Activated CD4-positive, CD25-positive, alpha-beta regulatory T cell treated with anti-CD3 and anti-CD28 coated beads, Interleukin-2, amount 50 U/mL, for 24 hours (primary cell): ENCODE results near the gene GPR68.
"Not testable (repeated sequence)": the region's sequence is repeated elsewhere in the genome, so short reads cannot be mapped to it uniquely, and the experiment has no call there.

Source experiments
- ATAC-seq, 2 donors: fragments of 150-1000 bp; cut with Tn5 transposase; one replicate each; pipeline ENCODE4 v1.10.0; 2021; ENCODE audit warnings: mild to moderate bottlenecking in 1 of 2, moderate library complexity in 1 of 2

Gene GPR68

DNA sequence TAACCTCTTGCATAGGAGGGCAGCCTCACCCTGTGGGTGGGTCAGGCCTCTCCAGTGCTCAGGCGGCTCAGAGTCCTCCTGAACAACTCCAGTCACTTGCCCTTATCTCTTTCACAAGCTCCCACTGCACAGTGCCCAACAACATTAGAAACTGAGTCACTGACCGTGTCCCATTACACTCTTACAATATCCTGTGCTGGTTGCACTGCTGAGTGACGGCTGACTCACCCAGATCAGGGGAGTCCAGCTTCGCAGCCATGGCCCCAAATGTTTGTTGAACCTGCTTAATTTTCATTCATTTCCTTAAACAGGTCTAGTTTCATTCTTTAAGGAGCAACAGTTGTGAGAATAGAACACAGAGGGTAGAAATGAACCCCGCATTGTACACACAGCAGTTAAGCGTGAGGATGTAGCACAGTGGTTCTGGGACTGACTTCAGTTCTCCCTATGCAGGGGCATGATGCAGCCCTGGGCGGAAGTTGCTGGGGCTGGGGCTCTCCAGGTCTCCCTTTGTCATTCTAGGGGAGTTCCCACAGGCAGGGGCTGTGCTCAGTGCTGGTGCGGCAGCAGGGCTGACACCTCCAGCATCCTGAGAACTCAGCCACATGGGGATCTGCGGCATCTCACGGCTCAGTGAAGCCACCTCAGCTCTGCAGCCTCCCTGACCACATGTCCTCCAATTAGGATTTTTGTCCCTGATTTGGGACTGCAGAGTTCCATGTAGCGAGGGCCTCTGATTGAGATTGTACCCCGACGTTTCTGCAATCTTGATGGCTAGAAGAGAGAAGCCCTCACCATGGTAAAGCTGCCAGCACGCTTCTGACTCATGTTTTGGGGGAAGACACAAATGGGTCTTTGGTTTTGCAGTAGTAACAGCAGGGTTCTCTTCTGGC lies 16.1 kb downstream of the GPR68 start:
- peak; percentile 87 to 89 for ATAC-seq

DNA sequence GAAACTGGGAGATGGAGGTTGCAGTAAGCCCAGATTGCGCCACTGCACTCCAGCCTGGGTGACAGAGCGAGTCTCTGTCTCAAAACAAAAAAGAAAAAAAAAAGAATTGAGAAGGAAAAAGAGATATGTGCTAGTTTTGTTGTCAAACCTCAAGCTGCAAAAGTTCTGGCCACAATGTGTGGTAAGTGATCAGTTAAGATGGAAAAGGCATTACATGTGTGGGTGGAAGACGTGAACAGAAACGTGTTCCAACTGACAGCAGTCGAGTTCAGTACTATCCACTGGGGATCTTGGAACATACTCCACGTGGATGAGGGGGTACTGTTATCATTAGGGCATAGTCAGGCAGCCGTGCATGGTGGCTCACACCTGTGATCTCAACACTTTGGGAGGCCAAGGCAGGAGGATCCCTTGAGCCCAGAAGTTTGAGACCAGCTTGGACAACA lies 17.3 kb downstream of the GPR68 start:
- ATAC-seq, result no peak

DNA sequence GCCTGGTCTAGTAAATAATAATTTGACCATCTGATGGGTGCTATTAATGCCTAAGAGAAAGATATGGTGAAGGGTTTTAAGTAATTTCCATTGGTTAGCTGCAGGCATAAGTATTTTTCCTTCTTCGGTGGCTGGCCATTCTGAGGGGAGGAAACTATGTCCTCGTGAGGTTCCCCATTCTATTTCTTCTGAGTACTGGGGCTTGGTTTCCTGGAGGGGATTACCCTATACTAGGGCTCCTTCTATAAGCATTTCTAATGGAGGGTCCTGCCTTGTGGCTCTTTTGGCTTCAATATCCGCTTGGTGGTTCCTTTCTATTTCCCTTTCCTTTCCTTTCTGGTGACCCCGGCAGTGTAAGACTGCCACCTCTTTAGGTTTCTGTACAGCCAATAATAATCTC lies 18.1 kb downstream of the GPR68 start:
- ATAC-seq, result not testable (repeated sequence)

DNA sequence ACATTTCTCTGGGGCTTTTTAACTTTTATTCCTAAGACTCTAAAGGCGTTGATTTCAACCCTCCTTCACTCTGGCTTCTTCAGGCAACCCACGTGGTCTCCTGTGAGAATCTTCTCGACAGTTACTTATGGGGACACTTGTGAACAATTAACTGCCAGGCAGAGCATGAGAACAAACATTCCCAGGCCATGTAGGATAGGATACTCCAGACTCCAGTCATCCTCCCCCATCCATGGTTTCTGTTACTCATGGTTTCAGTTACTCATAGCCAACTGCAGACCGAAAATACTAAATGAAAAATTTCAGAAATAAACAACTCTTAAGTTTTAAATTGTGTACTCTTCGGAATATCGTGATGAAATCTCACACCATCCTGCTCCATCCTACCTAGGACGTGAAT lies 19.5 kb downstream of the GPR68 start:
- ATAC-seq, result no peak

DNA sequence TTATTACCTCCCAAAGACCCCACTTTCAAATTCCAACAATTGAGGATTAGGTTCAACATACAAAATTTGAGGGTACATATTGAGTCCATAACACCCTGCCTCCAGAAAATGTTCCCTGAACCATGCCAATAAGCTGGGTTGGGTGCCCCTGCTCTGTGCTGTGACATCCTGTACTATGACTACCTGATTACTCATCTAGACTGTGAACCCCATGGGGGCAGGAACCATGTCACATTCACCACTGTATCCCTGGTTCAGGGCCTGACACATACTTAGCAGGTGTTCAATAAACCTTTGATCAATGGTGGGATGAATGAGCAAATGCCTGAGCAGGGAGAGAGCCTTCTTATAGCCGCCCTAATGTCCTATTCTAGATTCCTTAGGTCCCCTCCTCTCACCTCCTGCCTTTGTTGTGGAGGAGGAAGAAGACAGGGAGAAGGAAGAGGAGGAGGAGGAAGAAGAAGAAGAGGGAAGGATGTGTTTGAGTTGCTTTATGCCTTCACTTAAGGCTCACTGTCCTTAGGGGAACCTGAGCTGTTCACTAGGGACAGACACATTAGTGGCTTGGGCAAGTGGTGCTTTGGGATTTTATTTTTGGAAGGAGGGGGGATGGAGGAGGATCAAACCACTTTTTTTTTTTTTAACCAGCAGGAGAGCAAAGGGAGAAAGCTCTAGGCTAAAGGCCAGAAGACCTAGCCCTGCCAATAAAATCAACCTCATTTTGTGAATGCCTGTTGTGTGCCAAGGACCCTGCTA lies 21.3 kb downstream of the GPR68 start:
- peak; percentile 89 to 92 for ATAC-seq

DNA sequence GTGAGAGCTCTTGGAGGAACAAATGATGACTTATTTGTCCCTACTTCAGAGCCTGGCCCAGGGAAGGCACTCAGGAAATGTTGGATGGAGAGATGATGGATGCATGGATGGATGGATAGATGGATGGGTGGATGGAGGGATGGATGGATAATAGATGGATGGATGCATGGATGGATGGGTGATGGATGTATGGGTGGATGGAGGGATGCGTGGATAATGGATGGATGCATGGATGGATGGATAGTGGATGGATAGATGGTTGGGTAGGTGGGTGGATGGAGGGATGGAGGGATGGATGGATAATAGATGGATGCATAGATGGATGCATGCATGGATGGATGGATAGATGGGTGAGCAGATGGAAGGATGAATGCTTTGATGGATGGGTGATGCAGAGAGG lies 23.2 kb downstream of the GPR68 start:
- ATAC-seq, result no peak

DNA sequence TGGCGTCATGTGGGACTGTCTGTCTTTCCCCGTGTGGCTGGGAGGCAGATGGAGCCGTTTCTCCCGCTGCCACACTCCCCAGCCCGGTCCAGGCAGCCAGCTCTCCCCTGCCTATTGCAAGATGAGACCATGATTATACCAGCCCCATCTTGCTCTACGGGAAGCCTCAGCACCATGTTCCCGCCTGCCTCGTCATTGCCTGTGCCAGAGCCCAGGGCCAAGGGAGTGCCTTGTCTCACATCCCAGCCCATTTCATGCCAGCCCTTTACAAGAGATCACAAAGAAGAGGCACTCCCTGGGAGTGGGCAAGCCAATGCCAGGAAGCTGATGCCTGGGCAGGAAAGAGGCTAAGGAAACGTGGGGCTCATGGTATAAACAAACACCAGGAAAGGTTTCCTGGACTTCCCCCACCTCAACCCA lies 23.9 kb downstream of the GPR68 start:
- ATAC-seq, result no peak

DNA sequence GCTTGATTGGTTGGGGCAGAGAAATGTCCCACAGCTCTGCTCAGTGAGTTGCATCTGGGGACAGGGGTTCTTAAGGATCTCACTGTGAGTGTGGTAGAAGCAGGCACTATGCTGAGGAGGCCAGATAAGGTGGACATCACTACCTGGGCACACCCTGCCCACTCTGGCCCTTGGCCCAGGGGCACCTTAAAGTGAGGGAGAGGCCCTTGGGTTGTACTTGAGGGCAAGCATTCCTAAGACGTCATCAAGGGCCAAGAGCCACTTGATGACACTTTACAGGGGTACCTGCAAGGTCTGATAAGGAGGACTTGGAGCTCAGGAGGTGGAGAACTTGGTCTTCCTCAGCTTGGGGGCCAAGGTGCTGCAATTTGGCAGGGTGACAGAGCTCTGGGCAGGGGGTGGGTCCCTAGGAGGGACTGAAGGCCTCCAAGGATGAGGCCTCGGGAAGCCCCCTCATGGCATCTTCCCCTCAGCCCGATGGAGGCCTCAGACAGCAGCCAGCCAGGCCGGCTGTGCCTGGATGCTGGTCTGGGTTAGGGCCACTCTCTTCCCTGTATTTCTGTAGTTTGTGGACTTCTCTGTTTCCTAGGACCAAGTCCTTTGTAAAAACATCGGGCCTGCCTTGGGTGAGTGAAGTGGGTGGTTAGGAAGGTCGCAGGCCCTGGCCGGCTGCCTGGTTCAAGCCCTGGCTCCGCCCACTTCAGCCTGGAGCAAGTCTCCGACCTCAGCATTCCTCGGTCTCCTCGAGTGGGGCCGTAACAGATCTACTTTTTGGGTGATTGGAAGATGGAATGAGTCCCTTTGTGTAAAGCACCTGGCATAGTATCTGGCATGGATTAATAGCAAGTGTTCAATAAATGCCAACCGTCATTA lies 24.8 kb downstream of the GPR68 start:
- no peak for ATAC-seq

DNA sequence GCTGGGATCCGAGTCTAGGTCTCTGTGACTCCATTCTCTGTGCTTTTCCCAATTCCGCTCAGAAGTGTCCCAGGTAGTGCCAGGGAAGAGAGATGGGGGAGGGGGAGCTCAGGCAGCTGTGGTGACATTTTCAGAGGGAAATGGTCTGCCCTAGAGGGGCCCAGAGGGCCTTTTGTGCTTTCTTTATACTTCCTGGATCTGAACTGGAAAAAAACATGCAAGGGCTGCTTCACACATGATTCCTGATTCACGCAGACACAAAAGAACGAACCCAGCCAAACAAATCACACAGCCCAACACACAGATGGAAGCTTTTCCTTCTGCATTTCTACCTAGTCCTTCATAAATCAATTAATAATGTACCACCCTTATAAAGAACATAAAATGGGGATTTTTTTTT lies 26.5 kb downstream of the GPR68 start:
- ATAC-seq, result no peak

DNA sequence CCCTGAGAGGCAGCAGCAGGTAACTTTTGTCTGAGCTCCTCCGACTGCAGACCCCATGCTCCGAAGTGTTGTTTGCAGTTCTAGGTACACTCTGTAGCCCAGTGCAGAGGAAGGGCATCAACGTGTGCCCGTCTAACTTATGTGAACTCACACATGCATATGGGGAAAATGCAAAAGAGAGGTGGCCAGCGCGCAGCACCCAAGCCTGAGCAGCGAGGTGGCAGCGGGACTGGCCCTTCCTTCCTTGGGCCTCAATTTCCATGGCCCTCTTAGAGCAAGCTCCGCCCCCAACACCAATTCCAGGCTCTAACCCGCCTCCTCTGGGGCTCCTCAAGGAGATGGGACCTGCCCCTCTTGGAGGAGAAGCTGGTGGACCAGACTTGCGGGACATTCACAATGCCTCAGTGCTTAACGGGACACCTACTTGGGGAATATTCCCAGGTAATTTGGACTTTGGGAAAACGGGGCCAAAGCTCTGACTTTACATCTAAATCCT lies 27.7 kb downstream of the GPR68 start:
- ATAC-seq, result no peak

DNA sequence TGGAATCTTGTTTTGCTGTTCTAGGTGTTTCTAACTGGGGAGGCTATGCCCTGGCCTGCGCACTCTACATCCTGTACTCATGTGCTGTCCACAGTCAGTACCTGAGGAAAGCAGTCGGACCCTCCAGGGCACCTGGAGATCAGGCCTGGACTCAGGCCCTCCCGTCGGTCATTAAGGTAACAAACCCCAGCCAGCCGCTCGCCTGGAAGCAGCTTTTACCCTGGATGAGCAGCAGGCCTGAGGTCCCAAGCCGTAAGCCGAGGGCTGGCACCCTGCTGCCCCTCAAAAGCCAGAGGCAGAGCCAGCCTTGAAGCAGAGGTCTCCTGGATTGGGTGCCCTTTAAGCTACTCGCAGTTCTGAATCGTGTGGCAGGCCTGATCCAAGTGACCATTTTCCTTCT lies 29.1 kb downstream of the GPR68 start:
- ATAC-seq, result no peak

DNA sequence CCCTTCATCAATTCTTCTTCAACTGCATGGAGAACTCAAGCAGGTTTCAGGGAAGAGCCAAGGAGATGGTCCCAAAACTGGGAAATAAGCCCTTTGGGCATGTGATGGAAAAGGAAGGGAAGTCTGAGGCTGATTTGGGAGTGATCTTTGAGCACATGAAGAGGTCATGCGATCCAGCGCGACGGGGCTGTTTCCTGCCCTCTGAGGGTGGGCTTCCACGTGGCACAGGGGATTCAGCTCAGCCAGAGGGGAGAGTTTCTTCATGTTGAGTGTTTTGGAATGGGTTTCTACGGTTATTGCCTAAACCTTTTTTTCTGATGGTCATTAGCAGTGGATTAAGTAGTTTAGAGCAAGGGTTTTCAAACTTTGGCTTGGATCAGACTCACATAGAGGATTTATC lies 30.2 kb downstream of the GPR68 start:
- no peak for ATAC-seq

DNA sequence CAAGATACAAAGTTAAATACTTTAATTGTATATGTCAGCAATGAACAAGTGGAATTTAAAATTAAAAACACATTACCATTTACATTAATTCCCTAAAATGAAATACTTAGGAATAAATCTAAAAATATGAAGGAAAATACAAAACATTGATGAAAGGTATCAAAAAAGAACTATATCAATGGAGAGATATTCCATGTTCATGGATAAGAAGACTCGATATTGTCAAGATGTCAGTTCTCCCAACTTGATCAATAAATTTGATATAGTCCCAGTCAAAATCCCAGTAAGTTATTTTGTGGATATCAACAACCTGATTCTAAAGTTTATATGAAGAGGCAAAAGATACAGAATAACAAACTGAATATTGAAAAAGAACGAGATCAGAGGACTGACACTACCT lies 33.5 kb downstream of the GPR68 start:
- ATAC-seq, result no peak

DNA sequence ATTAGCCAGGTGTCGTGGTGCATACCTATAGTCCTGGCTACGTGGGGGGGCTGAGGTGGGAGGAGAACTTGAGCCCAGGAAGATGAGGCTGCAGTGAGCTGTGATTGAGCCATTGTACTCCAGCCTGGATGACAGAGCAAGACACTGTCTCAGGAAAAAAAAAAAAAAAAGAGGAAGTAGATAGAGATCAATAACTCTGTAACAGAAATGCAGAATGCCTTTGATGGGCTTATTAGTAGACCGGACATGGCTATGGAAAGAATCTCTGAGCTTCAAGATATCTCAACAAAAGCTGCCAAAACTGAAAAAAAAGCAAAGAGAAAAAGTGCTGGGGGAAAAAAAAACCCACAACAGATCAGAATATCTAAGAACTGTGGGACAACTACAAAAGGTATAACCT lies 37.5 kb downstream of the GPR68 start:
- ATAC-seq, result no peak

DNA sequence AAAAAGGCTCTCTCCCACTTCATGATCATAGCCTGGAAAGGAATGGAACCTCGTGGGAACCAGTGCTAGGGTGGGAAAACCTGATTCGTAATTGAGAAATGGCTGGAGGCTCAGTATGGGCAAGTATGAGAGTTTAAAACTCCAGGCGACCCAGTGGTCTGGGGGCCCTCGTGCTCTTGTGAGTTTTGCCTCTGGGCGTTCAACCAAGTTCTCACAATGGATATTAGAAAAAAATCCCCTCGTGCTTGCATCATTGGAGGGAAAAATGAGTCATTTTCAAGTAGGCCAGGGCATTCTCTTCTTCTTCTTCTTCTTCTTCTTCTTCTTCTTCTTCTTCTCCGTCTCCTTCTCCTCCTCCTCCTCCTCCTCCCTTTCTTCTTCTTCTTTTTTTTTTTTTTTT lies 39.0 kb downstream of the GPR68 start:
- ATAC-seq, result peak in 1 of 2 donors; percentile 28

DNA sequence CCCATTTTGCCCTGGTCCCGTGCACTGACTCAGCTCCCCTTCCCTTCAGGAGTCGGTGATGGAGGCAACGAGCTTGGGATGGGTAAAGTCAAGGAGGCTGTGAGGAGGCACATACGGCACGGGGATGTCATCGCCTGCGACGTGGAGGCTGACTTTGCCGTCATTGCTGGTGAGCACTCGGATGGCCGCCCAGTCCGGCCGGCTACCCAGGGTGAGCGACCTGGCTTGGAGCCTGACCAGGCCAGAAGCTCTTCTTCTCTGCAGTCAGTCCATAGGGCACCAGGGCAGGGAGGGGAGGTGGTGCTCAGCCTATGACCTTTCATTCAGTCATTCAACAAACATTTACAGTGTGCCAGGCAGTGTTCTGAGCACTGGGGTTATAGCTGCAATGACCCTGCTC lies 39.8 kb downstream of the GPR68 start:
- no peak for ATAC-seq

DNA sequence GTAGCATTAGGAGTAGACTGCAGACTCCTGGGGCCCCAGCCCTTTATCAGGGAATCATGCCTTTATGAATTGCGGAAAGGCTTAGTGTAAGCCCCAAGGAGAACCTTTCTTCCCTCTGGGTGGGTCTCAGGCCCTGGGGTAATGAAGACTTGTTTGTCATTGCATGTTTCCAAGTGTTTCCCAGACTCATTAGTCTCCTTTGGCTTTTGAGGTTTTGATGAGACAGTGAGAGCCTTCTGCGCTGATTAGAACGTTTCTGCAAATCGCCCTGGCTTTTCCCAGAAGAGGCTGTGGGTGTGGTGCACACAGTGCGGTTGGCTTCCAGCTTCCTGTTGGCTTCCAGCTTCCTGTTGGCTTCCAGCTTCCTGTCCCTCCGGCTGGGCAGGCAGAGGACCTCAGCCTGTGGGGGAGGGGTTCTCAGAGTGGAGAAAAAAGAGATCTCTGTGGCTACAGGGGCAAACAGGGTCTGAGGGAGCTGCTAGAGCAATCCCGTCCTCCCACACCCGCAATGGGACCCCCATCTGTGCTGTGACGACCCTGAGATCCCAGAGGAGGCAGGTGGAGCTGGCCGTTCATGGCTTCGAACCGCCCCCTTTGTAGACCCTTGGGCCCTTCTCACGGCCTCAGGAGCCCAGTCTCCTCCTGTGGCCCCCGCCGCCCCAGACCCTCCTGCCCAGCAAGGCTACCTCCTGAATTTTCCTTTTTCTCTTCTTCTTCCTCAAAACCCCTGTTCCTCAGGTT lies 42.1 kb downstream of the GPR68 start:
- no peak for ATAC-seq

DNA sequence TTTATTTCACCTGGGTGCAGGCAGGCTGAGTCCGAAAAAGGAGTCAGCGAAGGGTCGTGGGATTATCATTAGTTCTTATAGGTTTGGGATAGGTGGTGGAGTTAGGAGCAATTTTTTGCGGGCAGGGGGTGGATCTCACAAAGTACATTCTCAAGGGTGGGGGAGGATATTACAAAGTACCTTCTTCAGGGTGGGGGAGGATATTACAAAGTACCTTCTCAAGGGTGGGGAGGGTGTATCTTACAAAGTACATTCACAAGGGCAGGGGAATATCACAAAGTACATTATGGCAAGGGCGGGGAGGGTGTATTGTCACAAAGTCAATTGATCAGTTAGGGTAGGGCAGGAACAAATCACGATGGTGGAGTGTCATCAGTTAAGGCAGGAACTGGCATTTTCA lies 43.7 kb downstream of the GPR68 start:
- not testable (repeated sequence) for ATAC-seq

DNA sequence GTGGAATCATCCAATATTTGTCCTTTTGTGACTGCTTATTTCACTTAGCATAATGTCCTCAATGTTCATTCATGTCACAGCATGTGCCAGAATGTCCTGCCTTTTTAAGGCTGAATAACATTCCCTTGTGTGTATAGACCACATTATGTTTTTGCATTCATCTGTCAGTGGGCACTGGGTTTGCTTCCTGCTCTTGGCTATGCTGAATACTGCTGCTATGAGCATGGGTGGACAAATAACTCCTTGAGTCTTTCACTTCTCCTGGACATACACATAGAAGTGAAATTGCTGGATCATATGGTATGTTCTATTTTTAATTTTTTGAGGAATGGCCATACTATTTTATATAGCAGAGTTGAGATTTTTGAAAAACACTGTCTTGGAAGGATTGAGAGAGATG lies 46.9 kb downstream of the GPR68 start:
- no peak for ATAC-seq

DNA sequence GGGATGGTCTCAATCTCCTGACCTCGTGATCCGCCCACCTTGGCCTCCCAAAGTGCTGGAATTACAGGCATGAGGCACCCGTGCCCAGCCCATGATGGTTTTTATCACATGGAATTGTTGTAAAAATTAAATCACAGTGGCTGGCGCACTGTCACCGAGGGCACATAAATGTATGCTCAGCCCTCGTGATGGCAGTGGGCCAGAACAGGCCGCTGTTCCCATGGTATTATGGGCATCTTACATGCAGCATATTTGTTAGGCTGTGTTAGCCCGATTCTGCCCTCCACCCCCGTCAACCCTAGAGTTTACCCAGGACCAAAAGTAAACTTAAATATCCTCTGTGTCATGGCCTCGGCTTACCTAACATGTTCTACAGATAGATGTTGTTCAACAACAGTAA lies 48.6 kb downstream of the GPR68 start:
- no peak for ATAC-seq

DNA sequence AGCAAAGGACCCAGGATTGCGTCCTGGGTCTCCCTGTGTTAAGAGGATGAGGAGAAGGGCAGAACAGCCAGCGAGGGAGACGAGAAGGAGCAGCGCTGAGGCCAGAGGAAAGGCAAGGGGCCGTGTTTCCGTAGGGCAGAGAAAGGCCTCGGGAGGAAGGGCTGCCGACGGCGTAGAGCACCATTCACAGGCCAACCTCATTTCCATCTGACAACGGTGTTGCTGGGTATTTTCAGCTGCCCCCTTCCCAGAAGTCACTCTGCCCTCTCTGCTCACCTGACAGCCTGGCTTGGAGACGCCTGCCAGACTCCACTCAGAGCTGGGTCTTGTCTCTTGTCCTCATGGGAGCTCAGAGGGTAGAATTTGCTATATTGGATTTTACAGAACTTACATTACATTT lies 51.4 kb downstream of the GPR68 start:
- ATAC-seq, result no peak

DNA sequence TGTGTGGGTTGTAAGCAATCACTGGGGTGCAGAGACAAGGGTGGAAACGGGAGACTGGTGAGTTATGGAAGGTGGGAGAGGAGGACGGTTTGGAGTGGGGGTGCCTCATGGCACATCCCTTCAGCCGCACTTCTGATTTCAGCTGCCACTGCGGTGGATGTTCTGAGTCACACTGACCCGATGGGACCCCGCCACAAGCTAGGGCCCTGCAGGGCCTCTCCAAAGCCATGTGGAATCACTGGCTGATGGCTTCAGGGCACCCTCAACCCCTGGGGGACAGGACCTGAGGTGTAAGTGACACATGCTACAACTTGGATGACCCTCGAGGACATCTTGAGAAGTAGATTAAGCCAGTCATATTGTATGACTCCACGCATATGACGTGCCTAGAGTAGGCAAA lies 53.7 kb downstream of the GPR68 start:
- ATAC-seq, result no peak
